Duodenal mucosa (tissue), 2 donors: ENCODE results near the gene HPN.

Source experiments
- H3K27ac ChIP-seq: one replicate; pipeline ENCODE4 v1.7.0; 2013; ENCODE audit warnings: low read depth, low read length
- H3K27me3 ChIP-seq, 2 donors: one replicate each; pipeline ENCODE4 v1.7.0; 2013; ENCODE audit warnings: low read length in 2 of 2, control low read depth in 1 of 2; ENCODE audit not compliant: insufficient read depth in 2 of 2, control insufficient read depth in 1 of 2
- H3K36me3 ChIP-seq, 2 donors: one replicate each; pipeline ENCODE4 v1.7.0; 2013; ENCODE audit warnings: low read length in 2 of 2, control low read depth in 1 of 2; ENCODE audit not compliant: insufficient read depth in 2 of 2, control insufficient read depth in 1 of 2
- H3K4me1 ChIP-seq, 2 donors: one replicate each; pipeline ENCODE4 v1.7.0; 2013; ENCODE audit warnings: low read length in 2 of 2, control low read depth in 1 of 2; ENCODE audit not compliant: insufficient read depth in 2 of 2, control insufficient read depth in 1 of 2
- H3K4me3 ChIP-seq, 2 donors: one replicate each; pipeline ENCODE4 v1.7.0; 2013; ENCODE audit warnings: low read length in 2 of 2, low read depth in 1 of 2
- H3K9ac ChIP-seq, 2 donors: one replicate each; pipeline ENCODE4 v1.7.0; 2013; ENCODE audit warnings: low read length in 2 of 2, low read depth in 1 of 2
- H3K9me3 ChIP-seq, 2 donors: one replicate each; pipeline ENCODE4 v1.7.0; 2013; ENCODE audit warnings: low read length in 2 of 2, control low read depth in 1 of 2; ENCODE audit not compliant: control insufficient read depth in 1 of 2

HPN gene

GRCh38 chr19:35074426-35075201 lies 33.1 kb downstream of the HPN start:
- Histone ChIP-seq H3K9me3 (peaks cover 4 to 6% of the 10 kb centered on the region in 2 donors), H3K4me3 (no peak overlapping the region), H3K27ac (no peak overlapping the region), H3K27me3 (no peaks in the 10 kb centered on the region), H3K9ac (no peak overlapping the region), H3K36me3 (no peaks in the 10 kb centered on the region), H3K4me1 (no peaks in the 10 kb centered on the region)

GRCh38 chr19:35075202-35076025 lies 33.9 kb downstream of the HPN start:
- Histone ChIP-seq H3K4me1 (no peaks in the 10 kb centered on the region), H3K36me3 (no peaks in the 10 kb centered on the region), H3K27ac (no peak overlapping the region), H3K9ac (no peak overlapping the region), H3K27me3 (no peaks in the 10 kb centered on the region), H3K9me3 (peaks cover 3% of the 10 kb centered on the region in 2 donors), H3K4me3 (no peak overlapping the region)

- H3K27ac ChIP-seq: no peak overlapping the region
- H3K27me3 ChIP-seq: no peaks in the 10 kb centered on the region
- no peaks in the 10 kb centered on the region for H3K36me3 ChIP-seq
- no peak overlapping the region for H3K9ac ChIP-seq
- H3K4me3 ChIP-seq: no peak overlapping the region
- no peaks in the 10 kb centered on the region for H3K9me3 ChIP-seq
- H3K4me1 ChIP-seq: no peaks in the 10 kb centered on the region
Observed at GRCh38 chr19:35076026-35076370, 34.5 kb downstream of the HPN start.

- Histone ChIP-seq H3K9ac (no peak overlapping the region), H3K36me3 (no peaks in the 10 kb centered on the region), H3K4me3 (no peak overlapping the region), H3K4me1 (no peaks in the 10 kb centered on the region), H3K9me3 (no peaks in the 10 kb centered on the region), H3K27ac (no peak overlapping the region), H3K27me3 (no peaks in the 10 kb centered on the region)
Observed at GRCh38 chr19:35076657-35077056, 35.1 kb downstream of the HPN start.

GRCh38 chr19:35077411-35078223 lies 36.1 kb downstream of the HPN start:
- Histone ChIP-seq H3K27me3 (no peaks in the 10 kb centered on the region), H3K9ac (no peak overlapping the region), H3K4me1 (no peaks in the 10 kb centered on the region), H3K4me3 (no peak overlapping the region), H3K27ac (no peak overlapping the region), H3K36me3 (no peaks in the 10 kb centered on the region), H3K9me3 (no peaks in the 10 kb centered on the region)

- no peaks in the 10 kb centered on the region for H3K9me3 ChIP-seq
- H3K36me3 ChIP-seq: no peaks in the 10 kb centered on the region
- no peak overlapping the region for H3K27ac ChIP-seq
- no peak overlapping the region for H3K9ac ChIP-seq
- no peaks in the 10 kb centered on the region for H3K4me1 ChIP-seq
- H3K27me3 ChIP-seq: no peaks in the 10 kb centered on the region
- H3K4me3 ChIP-seq: no peak overlapping the region
Observed at GRCh38 chr19:35079826-35080225, 38.3 kb downstream of the HPN start.

GRCh38 chr19:35080613-35081170 lies 39.2 kb downstream of the HPN start:
- Histone ChIP-seq H3K9ac (no peak overlapping the region), H3K36me3 (no peaks in the 10 kb centered on the region), H3K27ac (no peak overlapping the region), H3K9me3 (no peaks in the 10 kb centered on the region), H3K4me1 (no peaks in the 10 kb centered on the region), H3K4me3 (no peak overlapping the region), H3K27me3 (no peaks in the 10 kb centered on the region)

GRCh38 chr19:35081201-35081600 lies 39.7 kb downstream of the HPN start:
- H3K27me3 ChIP-seq: no peaks in the 10 kb centered on the region
- no peak overlapping the region for H3K9ac ChIP-seq
- H3K4me3 ChIP-seq: no peak overlapping the region
- no peaks in the 10 kb centered on the region for H3K4me1 ChIP-seq
- no peaks in the 10 kb centered on the region for H3K9me3 ChIP-seq
- no peaks in the 10 kb centered on the region for H3K36me3 ChIP-seq
- H3K27ac ChIP-seq: no peak overlapping the region

- Histone ChIP-seq H3K9ac (no peak overlapping the region), H3K9me3 (no peaks in the 10 kb centered on the region), H3K4me1 (peaks cover 0 to 5% of the 10 kb centered on the region in 2 donors), H3K27me3 (peaks cover 0 to 4% of the 10 kb centered on the region in 2 donors), H3K4me3 (no peak overlapping the region), H3K36me3 (no peaks in the 10 kb centered on the region), H3K27ac (no peak overlapping the region)
Observed at GRCh38 chr19:35083691-35084508, 42.4 kb downstream of the HPN start.
